ENCODE results near the gene ARFGEF3. TPM values are rescaled to one million over a fixed set of nuclear protein-coding genes. Genes with fewer than 3 reads are reported as not detected.
"Not testable (repeated sequence)": the region's sequence is repeated elsewhere in the genome, so short reads cannot be mapped to it uniquely, and the experiment has no call there.

The ARFGEF3 gene, protein sequence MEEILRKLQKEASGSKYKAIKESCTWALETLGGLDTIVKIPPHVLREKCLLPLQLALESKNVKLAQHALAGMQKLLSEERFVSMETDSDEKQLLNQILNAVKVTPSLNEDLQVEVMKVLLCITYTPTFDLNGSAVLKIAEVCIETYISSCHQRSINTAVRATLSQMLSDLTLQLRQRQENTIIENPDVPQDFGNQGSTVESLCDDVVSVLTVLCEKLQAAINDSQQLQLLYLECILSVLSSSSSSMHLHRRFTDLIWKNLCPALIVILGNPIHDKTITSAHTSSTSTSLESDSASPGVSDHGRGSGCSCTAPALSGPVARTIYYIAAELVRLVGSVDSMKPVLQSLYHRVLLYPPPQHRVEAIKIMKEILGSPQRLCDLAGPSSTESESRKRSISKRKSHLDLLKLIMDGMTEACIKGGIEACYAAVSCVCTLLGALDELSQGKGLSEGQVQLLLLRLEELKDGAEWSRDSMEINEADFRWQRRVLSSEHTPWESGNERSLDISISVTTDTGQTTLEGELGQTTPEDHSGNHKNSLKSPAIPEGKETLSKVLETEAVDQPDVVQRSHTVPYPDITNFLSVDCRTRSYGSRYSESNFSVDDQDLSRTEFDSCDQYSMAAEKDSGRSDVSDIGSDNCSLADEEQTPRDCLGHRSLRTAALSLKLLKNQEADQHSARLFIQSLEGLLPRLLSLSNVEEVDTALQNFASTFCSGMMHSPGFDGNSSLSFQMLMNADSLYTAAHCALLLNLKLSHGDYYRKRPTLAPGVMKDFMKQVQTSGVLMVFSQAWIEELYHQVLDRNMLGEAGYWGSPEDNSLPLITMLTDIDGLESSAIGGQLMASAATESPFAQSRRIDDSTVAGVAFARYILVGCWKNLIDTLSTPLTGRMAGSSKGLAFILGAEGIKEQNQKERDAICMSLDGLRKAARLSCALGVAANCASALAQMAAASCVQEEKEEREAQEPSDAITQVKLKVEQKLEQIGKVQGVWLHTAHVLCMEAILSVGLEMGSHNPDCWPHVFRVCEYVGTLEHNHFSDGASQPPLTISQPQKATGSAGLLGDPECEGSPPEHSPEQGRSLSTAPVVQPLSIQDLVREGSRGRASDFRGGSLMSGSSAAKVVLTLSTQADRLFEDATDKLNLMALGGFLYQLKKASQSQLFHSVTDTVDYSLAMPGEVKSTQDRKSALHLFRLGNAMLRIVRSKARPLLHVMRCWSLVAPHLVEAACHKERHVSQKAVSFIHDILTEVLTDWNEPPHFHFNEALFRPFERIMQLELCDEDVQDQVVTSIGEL (N-terminal part only)
- total RNA-seq (0.19 TPM), polyA plus RNA-seq (0.21 TPM)
- long read RNA-seq, donor 1 = 0 reads
- long read RNA-seq, donor 2 = 0 reads
- long read RNA-seq, donor 3 = 0 reads
- long read RNA-seq, donor 4 = 0 reads
- long read RNA-seq, donor 5 = 0 reads
- long read RNA-seq, donor 6 = 0 reads
- long read RNA-seq, donor 7 = 0 reads
- long read RNA-seq, donor 8 = 0 reads
- long read RNA-seq, donor 9 = 0 reads
- long read RNA-seq, donor 10 = 0 reads

DNA sequence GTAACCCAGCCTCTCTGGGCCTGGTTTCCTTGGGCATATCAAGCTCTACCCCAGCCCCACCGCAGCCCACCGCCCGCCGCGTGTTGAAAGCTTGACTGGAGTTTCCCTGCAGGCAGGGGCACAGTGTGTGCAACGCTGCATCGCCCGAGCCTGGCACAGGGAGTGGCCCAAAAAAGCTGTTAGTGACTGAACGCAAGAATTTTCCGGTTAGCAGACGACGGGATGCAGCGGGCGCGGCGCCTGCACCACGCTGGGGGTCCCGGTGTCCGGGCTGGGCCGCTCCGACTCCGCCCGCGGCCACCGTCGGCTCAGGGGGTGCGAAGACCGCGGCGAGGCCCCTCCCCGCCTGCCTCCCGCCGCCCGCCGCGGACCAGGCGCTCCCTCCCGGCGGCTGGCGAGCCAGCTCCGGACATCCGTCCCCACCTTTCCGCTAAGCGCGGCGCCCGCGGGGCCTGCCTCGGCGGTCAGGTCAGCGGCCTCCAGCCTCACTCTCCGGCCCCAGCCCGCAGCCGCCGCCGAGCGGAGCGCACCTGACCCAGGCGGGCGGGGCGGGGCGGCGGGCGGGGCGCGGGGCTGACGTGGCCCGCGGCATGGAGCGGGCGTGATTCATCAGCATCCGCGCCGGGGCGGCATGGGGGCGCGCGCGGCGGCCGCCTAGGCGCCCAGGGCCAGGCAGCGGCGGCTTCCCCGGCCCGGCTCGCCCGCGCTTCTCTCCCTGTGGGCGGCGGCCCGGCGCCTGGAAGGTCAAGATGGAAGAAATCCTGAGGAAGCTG is at the start of gene ARFGEF3:
ARFGEF3 (plus strand) TSS at position 602 of the 773 bp plus-strand sequence; CDS start at position 750, 148 bp downstream.
- peak within 1 kb of the TSS in 1 of 2 donors; percentile 38 for H3K4me3 ChIP-seq (ENCODE audit: low read length in 2 of 2)
- H3K36me3 ChIP-seq (ENCODE audit: control insufficient read depth in 2 of 2, insufficient read depth in 2 of 2, low read length in 1 of 2) = no peaks in the 10 kb centered on the region
- no peaks in the 10 kb centered on the region for H3K9me3 ChIP-seq (ENCODE audit: control insufficient read depth in 2 of 2, insufficient read depth in 1 of 2, low read length in 1 of 2)
- H3K4me1 ChIP-seq (ENCODE audit: control insufficient read depth in 2 of 2, insufficient read depth in 2 of 2, low read length in 2 of 2) = peaks cover 0 to 7% of the 10 kb centered on the region in 2 donors
- H3K27me3 ChIP-seq (ENCODE audit: control insufficient read depth in 2 of 2, insufficient read depth in 1 of 2, low read length in 1 of 2) = peaks cover 32 to 80% of the 10 kb centered on the region in 2 donors
- WGBS = under 1% methylated on average over 93 of the region's 93 CpGs
- DNase-seq (ENCODE audit: low read depth in 6 of 9, low spot score in 9 of 9) = peak in 3 of 9 donors; percentile 4 to 11 (median 6)
- H3K27ac ChIP-seq (ENCODE audit: low read depth in 1 of 2, low read length in 1 of 2) = no peak within 1 kb of the TSS

GRCh38 chr6:138113588-138114210 is 48.0 kb upstream of the ARFGEF3 start:
- Histone ChIP-seq H3K4me1 (ENCODE audit: control insufficient read depth in 2 of 2, insufficient read depth in 2 of 2, low read length in 2 of 2) (peaks cover 0 to 4% of the 10 kb centered on the region in 2 donors), H3K9me3 (ENCODE audit: control insufficient read depth in 2 of 2, insufficient read depth in 1 of 2, low read length in 1 of 2) (no peaks in the 10 kb centered on the region), H3K4me3 (ENCODE audit: low read length in 2 of 2) (no peak overlapping the region), H3K27me3 (ENCODE audit: control insufficient read depth in 2 of 2, insufficient read depth in 1 of 2, low read length in 1 of 2) (peaks cover 5 to 20% of the 10 kb centered on the region in 2 donors), H3K36me3 (ENCODE audit: control insufficient read depth in 2 of 2, insufficient read depth in 2 of 2, low read length in 1 of 2) (no peaks in the 10 kb centered on the region), H3K27ac (ENCODE audit: low read depth in 1 of 2, low read length in 1 of 2) (no peak overlapping the region)
- no peak for DNase-seq (ENCODE audit: low read depth in 6 of 9, low spot score in 9 of 9)
- WGBS = 97% methylated on average over 3 of the region's 3 CpGs

DNA sequence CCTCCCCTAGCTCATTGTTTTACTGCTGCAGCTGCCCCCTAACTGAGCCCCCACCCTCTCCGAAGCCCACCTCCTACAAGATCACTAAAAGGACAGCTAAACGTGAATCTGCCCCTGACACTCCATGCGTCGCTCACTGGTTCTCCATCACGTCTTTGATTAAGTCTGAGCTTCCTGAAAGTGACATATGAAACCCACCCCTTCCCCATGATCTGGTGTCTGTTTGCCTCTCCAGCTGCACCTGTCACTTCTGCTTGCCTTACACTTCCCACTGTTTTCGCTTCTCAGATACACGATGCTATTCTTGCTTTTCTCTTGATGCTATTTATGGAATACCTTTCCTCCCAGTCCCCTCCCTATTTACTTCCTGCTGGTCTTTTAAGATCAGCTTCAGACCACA is 46.5 kb upstream of the ARFGEF3 start:
- H3K4me3 ChIP-seq (ENCODE audit: low read length in 2 of 2) = no peak overlapping the region
- no peaks in the 10 kb centered on the region for H3K36me3 ChIP-seq (ENCODE audit: control insufficient read depth in 2 of 2, insufficient read depth in 2 of 2, low read length in 1 of 2)
- WGBS = 10% methylated on average over 7 of the region's 7 CpGs
- peaks cover 0 to 10% of the 10 kb centered on the region in 2 donors for H3K27me3 ChIP-seq (ENCODE audit: control insufficient read depth in 2 of 2, insufficient read depth in 1 of 2, low read length in 1 of 2)
- H3K9me3 ChIP-seq (ENCODE audit: control insufficient read depth in 2 of 2, insufficient read depth in 1 of 2, low read length in 1 of 2) = no peaks in the 10 kb centered on the region
- peak in 1 of 9 donors; percentile 28 for DNase-seq (ENCODE audit: low read depth in 6 of 9, low spot score in 9 of 9)
- H3K27ac ChIP-seq (ENCODE audit: low read depth in 1 of 2, low read length in 1 of 2) = no peak overlapping the region
- H3K4me1 ChIP-seq (ENCODE audit: control insufficient read depth in 2 of 2, insufficient read depth in 2 of 2, low read length in 2 of 2) = peaks cover 0 to 4% of the 10 kb centered on the region in 2 donors

DNA sequence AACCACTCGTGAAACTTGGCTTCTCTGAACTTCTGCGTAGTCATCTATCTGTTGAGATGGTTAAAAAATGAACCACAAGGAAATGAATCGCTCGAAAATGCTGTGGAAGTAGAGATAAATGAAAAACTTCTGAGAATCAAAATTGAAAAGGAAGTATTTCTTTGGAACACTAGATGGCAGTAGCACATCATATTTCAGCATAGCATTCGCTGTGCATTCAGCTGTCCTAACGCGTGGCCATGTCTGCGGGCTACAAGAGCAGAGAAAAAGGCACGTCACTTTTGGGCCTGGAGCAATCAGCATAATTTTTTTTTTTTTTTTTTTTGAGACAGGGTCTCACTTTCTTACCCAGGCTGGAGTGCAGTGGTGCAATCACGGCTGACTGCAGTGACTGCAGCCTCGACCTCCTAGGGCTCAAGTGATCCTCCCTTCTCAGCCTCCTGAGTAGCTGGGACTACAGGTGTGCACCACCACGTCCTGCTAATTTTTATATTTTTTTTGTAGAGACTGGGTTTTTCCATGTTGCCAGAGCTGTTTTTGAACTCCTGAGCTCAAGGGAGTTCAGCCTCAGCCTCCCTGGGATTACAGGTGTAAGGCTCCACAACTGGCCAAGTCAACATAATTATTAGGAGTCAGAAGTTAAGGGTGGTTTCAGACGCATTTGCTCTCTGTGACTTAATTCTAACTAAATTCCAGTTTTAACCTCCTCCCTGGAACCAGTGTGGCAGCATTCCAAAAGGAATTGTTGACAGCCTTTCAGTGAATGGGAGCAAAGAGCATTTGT is 45.7 kb upstream of the ARFGEF3 start:
- DNase-seq (ENCODE audit: low read depth in 6 of 9, low spot score in 9 of 9) = peak in 8 of 9 donors; percentile 51 to 82 (median 60)
- Histone ChIP-seq H3K27me3 (ENCODE audit: control insufficient read depth in 2 of 2, insufficient read depth in 1 of 2, low read length in 1 of 2) (peaks cover 0 to 10% of the 10 kb centered on the region in 2 donors), H3K4me3 (ENCODE audit: low read length in 2 of 2) (no peak overlapping the region), H3K36me3 (ENCODE audit: control insufficient read depth in 2 of 2, insufficient read depth in 2 of 2, low read length in 1 of 2) (no peaks in the 10 kb centered on the region), H3K4me1 (ENCODE audit: control insufficient read depth in 2 of 2, insufficient read depth in 2 of 2, low read length in 2 of 2) (peaks cover 0 to 4% of the 10 kb centered on the region in 2 donors), H3K27ac (ENCODE audit: low read depth in 1 of 2, low read length in 1 of 2) (no peak overlapping the region), H3K9me3 (ENCODE audit: control insufficient read depth in 2 of 2, insufficient read depth in 1 of 2, low read length in 1 of 2) (no peaks in the 10 kb centered on the region)
- whole genome bisulfite sequencing = 29% methylated on average over 13 of the region's 13 CpGs

DNA sequence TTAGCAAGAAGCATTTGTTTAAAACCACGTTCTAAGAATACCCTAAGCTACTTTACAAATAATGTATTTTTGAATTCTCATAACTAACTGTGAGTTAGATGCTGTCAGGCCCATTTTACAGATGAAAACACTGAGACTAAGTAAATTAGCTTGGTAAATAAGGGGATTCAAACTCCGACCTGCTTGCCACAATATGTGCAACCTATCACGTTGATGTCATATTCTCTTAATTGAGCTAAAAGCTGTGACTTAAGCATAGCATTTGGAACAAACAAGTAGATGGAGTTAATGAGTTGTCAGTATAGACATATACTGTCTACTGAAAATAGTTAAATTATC is 45.1 kb upstream of the ARFGEF3 start:
- H3K9me3 ChIP-seq (ENCODE audit: control insufficient read depth in 2 of 2, insufficient read depth in 1 of 2, low read length in 1 of 2) = no peaks in the 10 kb centered on the region
- no peak overlapping the region for H3K27ac ChIP-seq (ENCODE audit: low read depth in 1 of 2, low read length in 1 of 2)
- H3K27me3 ChIP-seq (ENCODE audit: control insufficient read depth in 2 of 2, insufficient read depth in 1 of 2, low read length in 1 of 2) = peaks cover 0 to 10% of the 10 kb centered on the region in 2 donors
- peaks cover 0 to 4% of the 10 kb centered on the region in 2 donors for H3K4me1 ChIP-seq (ENCODE audit: control insufficient read depth in 2 of 2, insufficient read depth in 2 of 2, low read length in 2 of 2)
- no peak for DNase-seq (ENCODE audit: low read depth in 6 of 9, low spot score in 9 of 9)
- H3K4me3 ChIP-seq (ENCODE audit: low read length in 2 of 2) = no peak overlapping the region
- no peaks in the 10 kb centered on the region for H3K36me3 ChIP-seq (ENCODE audit: control insufficient read depth in 2 of 2, insufficient read depth in 2 of 2, low read length in 1 of 2)
- WGBS = 88% methylated on average over 3 of the region's 3 CpGs

- 97% methylated on average over 8 of the region's 8 CpGs for WGBS
- Histone ChIP-seq H3K9me3 (ENCODE audit: control insufficient read depth in 2 of 2, insufficient read depth in 1 of 2, low read length in 1 of 2) (no peaks in the 10 kb centered on the region), H3K4me1 (ENCODE audit: control insufficient read depth in 2 of 2, insufficient read depth in 2 of 2, low read length in 2 of 2) (peaks cover 0 to 4% of the 10 kb centered on the region in 2 donors), H3K27me3 (ENCODE audit: control insufficient read depth in 2 of 2, insufficient read depth in 1 of 2, low read length in 1 of 2) (peaks cover 0 to 10% of the 10 kb centered on the region in 2 donors), H3K27ac (ENCODE audit: low read depth in 1 of 2, low read length in 1 of 2) (no peak overlapping the region), H3K36me3 (ENCODE audit: control insufficient read depth in 2 of 2, insufficient read depth in 2 of 2, low read length in 1 of 2) (no peaks in the 10 kb centered on the region), H3K4me3 (ENCODE audit: low read length in 2 of 2) (no peak overlapping the region)
- no peak for DNase-seq (ENCODE audit: low read depth in 6 of 9, low spot score in 9 of 9)
Observed at GRCh38 chr6:138117376-138117914, 44.3 kb upstream of the ARFGEF3 start.

GRCh38 chr6:138119229-138119628 is 42.5 kb upstream of the ARFGEF3 start:
- not testable (repeated sequence) for H3K27ac ChIP-seq (ENCODE audit: low read depth in 1 of 2, low read length in 1 of 2); H3K36me3 ChIP-seq (ENCODE audit: control insufficient read depth in 2 of 2, insufficient read depth in 2 of 2, low read length in 1 of 2); H3K27me3 ChIP-seq (ENCODE audit: control insufficient read depth in 2 of 2, insufficient read depth in 1 of 2, low read length in 1 of 2); H3K4me1 ChIP-seq (ENCODE audit: control insufficient read depth in 2 of 2, insufficient read depth in 2 of 2, low read length in 2 of 2); H3K9me3 ChIP-seq (ENCODE audit: control insufficient read depth in 2 of 2, insufficient read depth in 1 of 2, low read length in 1 of 2); H3K4me3 ChIP-seq (ENCODE audit: low read length in 2 of 2); DNase-seq (ENCODE audit: low read depth in 6 of 9, low spot score in 9 of 9)
- 88% methylated on average over 1 of the region's 1 CpG for WGBS
